GM21825 (cell line): Measurements from ENCODE around the gene GPS2.

Experiments
- ATAC-seq: cut with Tn5 transposase; IDR thresholded peaks from one replicate; pipeline ENCODE4 v1.9.1; 2021; ENCODE audit warnings: mild to moderate bottlenecking, moderate library complexity; ENCODE audit not compliant: unreplicated experiment

Gene GPS2

GRCh38 chr17:7262935-7263800, 52.0 kb downstream of the GPS2 start:
- ATAC-seq: no peak
